ENCODE measurements around the gene KNSTRN.

GRCh38 chr15:40424483-40425115 is 42.1 kb downstream of the KNSTRN start:
- TF ChIP-seq EZH2phosphoT487 (IDR thresholded peaks at IDR 0.05) (no peak), CTCF (IDR thresholded peaks at IDR 0.05) (no peak), EZH2 (IDR thresholded peaks at IDR 0.05) (no peak)
